ENCODE data around the gene RPL35. TPM values are rescaled to one million over a fixed set of nuclear protein-coding genes. Genes with fewer than 3 reads are reported as not detected.

The RPL35 gene
- total RNA-seq, 1 experiment from 2014 or later: 3,451 TPM

Small RNAs within 50 kb of the gene (small RNA-seq; reads per million reads assigned to genes)
- not detected for gene RNU4-82P

Other genes starting within 250 kb of the RPL35 start
- gene NR6A1, start 90.6 kb downstream of the RPL35 start, total RNA-seq (2014; rRNA removed; shearing (Covaris generic); ENCODE audit: low replicate concordance): 3.1 and 3.2 TPM in 2 replicates
- not detected in 2 replicates for gene OLFML2A, start 84.8 kb downstream of the RPL35 start, total RNA-seq (2014; rRNA removed; shearing (Covaris generic); ENCODE audit: low replicate concordance)
- gene WDR38, start 8.5 kb downstream of the RPL35 start, total RNA-seq (2014; rRNA removed; shearing (Covaris generic); ENCODE audit: low replicate concordance): not detected in 2 replicates
- 56.8 and 124 TPM in 2 replicates for gene ARPC5L, start 173 bp upstream of the RPL35 start, total RNA-seq (2014; rRNA removed; shearing (Covaris generic); ENCODE audit: low replicate concordance)
- gene GOLGA1, start 79.1 kb upstream of the RPL35 start, total RNA-seq (2014; rRNA removed; shearing (Covaris generic); ENCODE audit: low replicate concordance): 14.2 and 23.3 TPM in 2 replicates